GM10266 (cell line): ENCODE measurements around the gene PRKG1.

Source experiments
- DNase-seq: peaks from one replicate; pipeline ENCODE4 v3.0.0; 2012; ENCODE audit errors: extremely low spot score
- CTCF ChIP-seq: IDR thresholded peaks from 2 replicates; pipeline ENCODE4 v1.5.1; 2012; ENCODE audit warnings: mild to moderate bottlenecking, low read depth; ENCODE audit not compliant: control insufficient read depth, insufficient read depth; ENCODE audit errors: missing control alignments

Gene PRKG1

GRCh38 chr10:51770709-51771108 is 696.4 kb downstream of the PRKG1 start:
- no peak for DNase-seq
- no peak for TF ChIP-seq CTCF

GRCh38 chr10:51772387-51772786 is 698.1 kb downstream of the PRKG1 start:
- TF ChIP-seq CTCF, result no peak
- no peak for DNase-seq

- TF ChIP-seq CTCF, result no peak
- DNase-seq, result no peak
Observed at GRCh38 chr10:51773681-51774080, 699.4 kb downstream of the PRKG1 start.

- no peak for DNase-seq
Observed at GRCh38 chr10:51783941-51784340, 709.7 kb downstream of the PRKG1 start.

GRCh38 chr10:51786016-51786683 is 711.9 kb downstream of the PRKG1 start:
- no peak for DNase-seq

More at GRCh38 chr10:51783941-51784340, 709.7 kb downstream of the PRKG1 start:
- no peak for TF ChIP-seq CTCF

GRCh38 chr10:51786684-51787035 is 712.4 kb downstream of the PRKG1 start:
- no peak for DNase-seq
- TF ChIP-seq CTCF, result no peak

More at GRCh38 chr10:51786016-51786683, 711.9 kb downstream of the PRKG1 start:
- no peak for TF ChIP-seq CTCF

- no peak for DNase-seq
- no peak for TF ChIP-seq CTCF
Observed at GRCh38 chr10:51788273-51788672, 714.0 kb downstream of the PRKG1 start.
